Activated B cell treated with CpG ODN at 0.5 μM for 24 hours (primary cell): Measurements from ENCODE around the gene NIT2. TPM values are rescaled to one million over a fixed set of nuclear protein-coding genes. Genes with fewer than 3 reads are reported as not detected.

Experiments
- ATAC-seq: fragments of 200-7000 bp; cut with Tn5 transposase; one replicate; pipeline ENCODE4 v1.10.0; 2021; ENCODE audit warnings: low read depth, mild to moderate bottlenecking, moderate library complexity
- CTCF ChIA-PET: fragments of 350-600 bp; sonication (Branson Sonifier 250); formaldehyde crosslinking; loops from one replicate; lab custom pipeline; 2021; ENCODE audit warnings: antibody characterized with exemption; lab: Charles Lee
- POLR2A ChIA-PET: fragments of 350-600 bp; sonication (Branson Sonifier 250); formaldehyde crosslinking; loops from one replicate; lab custom pipeline; 2021; ENCODE audit warnings: antibody characterized with exemption; lab: Charles Lee
- DNase-seq: peaks from one replicate; pipeline ENCODE4 v3.0.0; 2022
- H3K27ac Mint-ChIP-seq: one replicate; pipeline ENCODE4 v1.8.0; 2020; ENCODE audit warnings: mixed read lengths
- H3K27me3 Mint-ChIP-seq: one replicate; pipeline ENCODE4 v1.8.0; 2021; ENCODE audit warnings: mixed read lengths
- H3K36me3 Mint-ChIP-seq: one replicate; pipeline ENCODE4 v1.8.0; 2021; ENCODE audit warnings: low read depth, mixed read lengths
- H3K4me1 Mint-ChIP-seq: one replicate; pipeline ENCODE4 v1.8.0; 2021; ENCODE audit warnings: mixed read lengths
- H3K4me3 Mint-ChIP-seq: one replicate; pipeline ENCODE4 v1.8.0; 2020; ENCODE audit warnings: mild to moderate bottlenecking, mixed read lengths
- H3K9me3 Mint-ChIP-seq: one replicate; pipeline ENCODE4 v1.8.0; 2020; ENCODE audit warnings: mixed read lengths
- CTCF ChIP-seq: fragments of 200-600 bp; IDR thresholded peaks from one replicate; pipeline ENCODE4 v1.8.0; 2022; ENCODE audit warnings: antibody characterized with exemption, mild to moderate bottlenecking
- intact Hi-C: fragments of 100-400 bp; cut with micrococcal nuclease; formaldehyde crosslinking; loops from one replicate; pipeline ENCODE4 v1.15.1; 2024
- total RNA-seq: library from RNA; stranded (reverse); gene quantifications from 2 replicates; pipeline ENCODE4 v1.2.3, GENCODE V29; 2022

NIT2 gene
- total RNA-seq, 1 donor from 2014 or later = 55.6 TPM

GRCh38 chr3:100329800-100330489 lies 4.6 kb upstream of the NIT2 start:
- DNase-seq (no peak), ATAC-seq (no peak)
- peaks cover 4% of the 10 kb centered on the region for H3K9me3 Mint-ChIP-seq
- H3K4me1 Mint-ChIP-seq = peaks cover 10% of the 10 kb centered on the region
- H3K36me3 Mint-ChIP-seq = peaks cover 19% of the 10 kb centered on the region
- ChIA-PET POLR2A (no interaction called here), CTCF (no interaction called here)
- no peaks in the 10 kb centered on the region for H3K27me3 Mint-ChIP-seq
- H3K27ac Mint-ChIP-seq = no peak overlapping the region
- TF ChIP-seq CTCF = no peak
- intact Hi-C loops = loop anchor here (5.0 to 10.0 kb wide), 2 partner anchors 162 to 1345 kb away; partner anchors contain the start of genes TMEM45A and ZBTB11
- H3K4me3 Mint-ChIP-seq = no peak overlapping the region

DNA sequence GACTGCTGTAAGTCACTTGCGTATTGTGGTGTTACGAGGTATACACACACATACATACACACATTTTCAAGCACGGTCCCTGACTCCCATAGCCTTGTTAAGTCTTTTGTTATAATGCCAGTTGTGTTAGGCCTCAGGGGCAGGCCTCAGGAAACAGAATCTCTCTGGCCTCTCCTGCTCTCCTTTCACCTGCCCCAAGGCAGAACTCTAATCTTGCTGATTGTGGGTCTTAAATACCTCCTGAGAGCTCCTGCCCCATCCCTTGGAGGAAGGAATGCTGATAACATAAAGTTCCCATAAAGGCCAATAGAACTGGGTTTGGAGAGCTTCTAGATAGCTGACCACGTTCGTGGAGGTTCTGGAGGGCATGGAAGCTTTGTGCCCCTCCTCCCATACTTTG lies 3.9 kb upstream of the NIT2 start:
- intact Hi-C loops = loop anchor here (5.0 to 10.0 kb wide), 2 partner anchors 162 to 1344 kb away; partner anchors contain the start of genes TMEM45A and ZBTB11
- H3K4me3 Mint-ChIP-seq = no peak overlapping the region
- CTCF ChIA-PET = no interaction called here
- no peak overlapping the region for H3K27ac Mint-ChIP-seq
- DNase-seq (no peak), ATAC-seq (no peak)
- H3K4me1 Mint-ChIP-seq = peaks cover 17% of the 10 kb centered on the region
- H3K9me3 Mint-ChIP-seq = peaks cover 4% of the 10 kb centered on the region
- TF ChIP-seq CTCF = no peak
- POLR2A ChIA-PET = no interaction called here
- H3K27me3 Mint-ChIP-seq = no peaks in the 10 kb centered on the region
- H3K36me3 Mint-ChIP-seq = peaks cover 20% of the 10 kb centered on the region

- Mint-ChIP-seq H3K27ac (no peak overlapping the region), H3K36me3 (peaks cover 16% of the 10 kb centered on the region), H3K9me3 (peaks cover 4% of the 10 kb centered on the region), H3K4me1 (peaks cover 19% of the 10 kb centered on the region), H3K4me3 (no peak overlapping the region), H3K27me3 (no peaks in the 10 kb centered on the region)
- ChIA-PET CTCF (interaction anchor here (1.3 kb wide), 1 partner anchor 15 kb away, joined by 3 read pairs; no protein-coding TSS in a partner anchor), POLR2A (interaction anchor here (0.6 kb wide), 1 partner anchor 12 kb away, joined by 8 read pairs; no protein-coding TSS in a partner anchor)
- intact Hi-C loops = loop anchor here (5.0 to 10.0 kb wide), 2 partner anchors 161 to 1343 kb away; partner anchors contain the start of genes TMEM45A and ZBTB11
- ATAC-seq = no peak
- no peak for TF ChIP-seq CTCF
- no peak for DNase-seq
Measured at GRCh38 chr3:100331660-100332059, 2.9 kb upstream of the NIT2 start.

DNA sequence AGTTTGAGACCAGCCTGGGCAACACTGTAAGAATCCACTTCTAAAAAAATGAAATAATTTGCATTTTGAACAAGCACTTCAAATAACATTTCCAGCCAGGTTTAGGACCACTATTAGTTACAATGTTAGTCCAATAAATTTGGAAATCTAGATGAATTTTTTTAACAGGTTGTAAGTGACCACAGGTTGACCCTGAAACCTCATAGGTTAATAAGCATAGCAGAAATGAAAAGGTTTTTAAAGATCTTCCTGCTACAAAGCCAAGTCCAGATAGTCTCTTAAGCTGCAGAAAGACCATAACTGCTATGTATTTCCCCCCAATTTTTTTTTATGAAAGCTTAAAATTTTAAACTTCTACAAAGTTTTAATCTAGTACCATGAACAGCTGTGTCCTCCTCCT lies 1.5 kb upstream of the NIT2 start:
- Mint-ChIP-seq H3K27me3 (no peaks in the 10 kb centered on the region), H3K9me3 (no peaks in the 10 kb centered on the region), H3K4me3 (no peak overlapping the region), H3K27ac (no peak overlapping the region), H3K4me1 (peaks cover 19% of the 10 kb centered on the region), H3K36me3 (peaks cover 5% of the 10 kb centered on the region)
- intact Hi-C loops = loop anchor here (5.0 to 10.0 kb wide), 2 partner anchors 159 to 1342 kb away; partner anchors contain the start of genes TMEM45A and ZBTB11
- no peak for ATAC-seq
- no peak for DNase-seq
- CTCF ChIA-PET = interaction anchor here (1.3 kb wide), 1 partner anchor 16 kb away, joined by 3 read pairs; no protein-coding TSS in a partner anchor
- no peak for TF ChIP-seq CTCF
- POLR2A ChIA-PET = no interaction called here

GRCh38 chr3:100333970-100334487 lies 528 bp upstream of the NIT2 start:
- Mint-ChIP-seq H3K4me1 (peaks cover 19% of the 10 kb centered on the region), H3K36me3 (peaks cover 7% of the 10 kb centered on the region), H3K4me3 (peak overlapping the region; percentile 84), H3K9me3 (no peaks in the 10 kb centered on the region), H3K27me3 (no peaks in the 10 kb centered on the region), H3K27ac (peak overlapping the region; percentile 84)
- ATAC-seq (no peak), DNase-seq (no peak)
- no peak for TF ChIP-seq CTCF
- ChIA-PET CTCF (interaction anchor here (1.7 kb wide), 1 partner anchor 503 kb away, joined by 5 read pairs; no protein-coding TSS in a partner anchor), POLR2A (interaction anchor here (2.1 to 2.3 kb wide), 2 partner anchors 67 to 73 kb away, joined by 12 to 25 read pairs; partner anchors contain the start of genes LNP1, TBC1D23 and TOMM70)
- intact Hi-C loops = loop anchor here (1.0 to 10.0 kb wide), 7 partner anchors 67 to 1341 kb away; partner anchors contain the start of genes CMSS1, LNP1, PCNP and TBC1D23
